Ishikawa (cell line): ENCODE measurements around the gene ETFDH.

Source experiments
- CEBPB ChIP-seq: IDR thresholded peaks from 2 replicates; pipeline ENCODE4 v1.6.1; 2012
- CREB1 ChIP-seq: IDR thresholded peaks from 2 replicates; pipeline ENCODE4 v1.6.1; 2012; ENCODE audit warnings: low read depth
- EGR1 ChIP-seq: IDR thresholded peaks from 2 replicates; pipeline ENCODE4 v1.6.1; 2012
- EP300 ChIP-seq: IDR thresholded peaks from 2 replicates; pipeline ENCODE4 v1.6.1; 2012; ENCODE audit warnings: borderline replicate concordance
- FOXM1 ChIP-seq: IDR thresholded peaks from 2 replicates; pipeline ENCODE4 v1.6.1; 2012; ENCODE audit warnings: low read depth, borderline replicate concordance
- NFIC ChIP-seq: IDR thresholded peaks from 2 replicates; pipeline ENCODE4 v1.6.1; 2012
- RAD21 ChIP-seq: IDR thresholded peaks from 2 replicates; pipeline ENCODE4 v1.6.1; 2012; ENCODE audit warnings: low read depth
- REST ChIP-seq: IDR thresholded peaks from 2 replicates; pipeline ENCODE4 v1.6.1; 2012; ENCODE audit warnings: low read depth, mild to moderate bottlenecking
- TAF1 ChIP-seq: IDR thresholded peaks from 2 replicates; pipeline ENCODE4 v1.6.1; 2012; ENCODE audit warnings: low read depth, mild to moderate bottlenecking
- TCF12 ChIP-seq: IDR thresholded peaks from 2 replicates; pipeline ENCODE4 v1.6.1; 2012; ENCODE audit warnings: low read depth
- TEAD4 ChIP-seq: IDR thresholded peaks from 2 replicates; pipeline ENCODE4 v1.6.1; 2012
- YY1 ChIP-seq: IDR thresholded peaks from 2 replicates; pipeline ENCODE4 v1.6.1; 2012; ENCODE audit warnings: low read depth
- ZBTB7A ChIP-seq: IDR thresholded peaks from 2 replicates; pipeline ENCODE4 v1.6.1; 2012; ENCODE audit warnings: low read depth
- TF ChIP-seq, protein P1 (sequence below): IDR thresholded peaks from 2 replicates; pipeline ENCODE4 v1.6.1; 2012
- TF ChIP-seq, protein P2 (sequence below): IDR thresholded peaks from 2 replicates; pipeline ENCODE4 v1.6.1; 2012

Gene ETFDH

GRCh38 chr4:158682066-158682465 is 10.0 kb downstream of the ETFDH start:
- no peak for TF ChIP-seq FOXM1
- TF ChIP-seq CEBPB = no peak
- TF ChIP-seq, protein P1, sequence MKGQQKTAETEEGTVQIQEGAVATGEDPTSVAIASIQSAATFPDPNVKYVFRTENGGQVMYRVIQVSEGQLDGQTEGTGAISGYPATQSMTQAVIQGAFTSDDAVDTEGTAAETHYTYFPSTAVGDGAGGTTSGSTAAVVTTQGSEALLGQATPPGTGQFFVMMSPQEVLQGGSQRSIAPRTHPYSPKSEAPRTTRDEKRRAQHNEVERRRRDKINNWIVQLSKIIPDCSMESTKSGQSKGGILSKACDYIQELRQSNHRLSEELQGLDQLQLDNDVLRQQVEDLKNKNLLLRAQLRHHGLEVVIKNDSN = no peak
- no peak for TF ChIP-seq EGR1
- no peak for TF ChIP-seq REST
- TF ChIP-seq, protein P2, sequence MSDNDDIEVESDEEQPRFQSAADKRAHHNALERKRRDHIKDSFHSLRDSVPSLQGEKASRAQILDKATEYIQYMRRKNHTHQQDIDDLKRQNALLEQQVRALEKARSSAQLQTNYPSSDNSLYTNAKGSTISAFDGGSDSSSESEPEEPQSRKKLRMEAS = no peak
- TF ChIP-seq YY1 = no peak
- TF ChIP-seq TEAD4 = no peak
- TF ChIP-seq RAD21 = no peak
- TF ChIP-seq EP300 = no peak
- TF ChIP-seq CREB1 = no peak
- no peak for TF ChIP-seq TCF12
- TF ChIP-seq NFIC = no peak
- no peak for TF ChIP-seq TAF1
- TF ChIP-seq ZBTB7A = no peak

GRCh38 chr4:158688813-158689212 is 16.7 kb downstream of the ETFDH start:
- TF ChIP-seq NFIC = no peak
- no peak for TF ChIP-seq TAF1
- TF ChIP-seq FOXM1 = no peak
- TF ChIP-seq EP300 = no peak
- TF ChIP-seq YY1 = no peak
- TF ChIP-seq, protein P1 = no peak
- TF ChIP-seq CREB1 = no peak
- no peak for TF ChIP-seq TEAD4
- TF ChIP-seq ZBTB7A = no peak
- no peak for TF ChIP-seq REST
- TF ChIP-seq, protein P2 = no peak
- TF ChIP-seq CEBPB = no peak
- no peak for TF ChIP-seq RAD21
- no peak for TF ChIP-seq EGR1
- TF ChIP-seq TCF12 = no peak

GRCh38 chr4:158704274-158704673 is 32.2 kb downstream of the ETFDH start:
- TF ChIP-seq FOXM1 (no peak), EGR1 (no peak), ZBTB7A (no peak), TEAD4 (no peak), TAF1 (no peak), REST (no peak), RAD21 (no peak), NFIC (no peak)

GRCh38 chr4:158710814-158711213 is 38.7 kb downstream of the ETFDH start:
- TF ChIP-seq RAD21 = peak; percentile 17; the same call in 1 of the 2 replicates
- no peak for TF ChIP-seq YY1

DNA sequence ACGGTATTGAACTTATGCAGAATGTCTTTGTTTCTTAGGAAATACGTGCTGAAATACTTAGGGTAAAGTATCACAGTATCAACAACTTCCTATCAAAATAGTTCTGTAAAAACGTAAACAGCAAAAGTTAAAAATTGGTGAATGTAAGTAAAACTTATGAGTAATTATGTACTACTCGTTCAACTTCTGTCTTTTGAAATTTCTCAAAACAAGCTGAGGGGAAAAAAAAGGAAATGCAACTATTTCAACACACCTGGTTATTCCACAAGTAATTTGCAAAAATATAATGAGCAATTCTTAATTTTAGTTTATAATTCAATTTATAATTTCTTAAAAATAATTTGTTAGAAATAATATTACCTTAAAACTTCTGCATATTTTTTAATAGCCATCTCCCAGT is 42.8 kb downstream of the ETFDH start:
- TF ChIP-seq RAD21 (no peak), REST (no peak), TEAD4 (no peak), NFIC (no peak), YY1 (no peak), TCF12 (no peak), EP300 (no peak), CEBPB (no peak), ZBTB7A (no peak), FOXM1 (no peak), TAF1 (no peak), EGR1 (no peak)
- TF ChIP-seq, protein P1 = no peak
